Stomach (tissue), 9 donors: Measurements from ENCODE around the gene CLCN1. TPM values are rescaled to one million over a fixed set of nuclear protein-coding genes. Genes with fewer than 3 reads are reported as not detected.
A peak's percentile ranks its signal among the peaks of the same experiment; 100 is the strongest.

Source experiments
- DNase-seq, 2 donors: peaks; one replicate each; pipeline versions ENCODE4 v3.0.0 to v3.0.0-alpha.2; 2013 to 2019
- H3K27ac ChIP-seq, 5 donors: fragments of 200-600 bp in 4 of 5; sonication (generic) in 4 of 5; one replicate each; pipeline ENCODE4 v1.5.1; 2013 to 2019; ENCODE audit warnings: mild to moderate bottlenecking in 1 of 5, moderate library complexity in 1 of 5
- H3K27me3 ChIP-seq, 3 donors: fragments of 200-600 bp; sonication (generic); one replicate each; pipeline ENCODE4 v1.5.1; 2017 to 2019; ENCODE audit warnings: mixed run types in 1 of 3
- H3K36me3 ChIP-seq, 4 donors: fragments of 200-600 bp; sonication (generic); 1 replicate in 3 of 4; 2 replicates in 1 of 4; pipeline ENCODE4 v1.5.1; 2016 to 2019
- H3K4me1 ChIP-seq, 4 donors: fragments of 200-600 bp; sonication (generic); one replicate each; pipeline ENCODE4 v1.5.1; 2016 to 2019
- H3K4me3 ChIP-seq, 4 donors: fragments of 200-600 bp; sonication (generic) in 3 of 4; one replicate each; pipeline ENCODE4 v1.5.1; 2016 to 2019; ENCODE audit warnings: mild to moderate bottlenecking in 1 of 4
- H3K9me3 ChIP-seq, 4 donors: fragments of 200-600 bp; sonication (generic); one replicate each; pipeline ENCODE4 v1.5.1; 2016 to 2019
- CTCF ChIP-seq, 7 experiments: fragments of 450-650 bp in 4 of 7; fragments of 200-600 bp in 3 of 7; sonication (generic) in 3 of 7; IDR thresholded peaks; one replicate each; pipeline ENCODE4 v1.5.1; 2016 to 2019; ENCODE audit warnings: antibody characterized with exemption in 7 of 7, control low read depth in 2 of 7, mild to moderate bottlenecking in 1 of 7
- EP300 ChIP-seq: sonication (generic); formaldehyde crosslinking; IDR thresholded peaks from one replicate; pipeline ENCODE4 v1.6.1; 2017; ENCODE audit warnings: antibody characterized with exemption
- POLR2A ChIP-seq, 4 donors: fragments of 450-650 bp; IDR thresholded peaks; one replicate each; pipeline ENCODE4 v1.6.1; 2016; ENCODE audit warnings: antibody characterized with exemption in 4 of 4, control low read depth in 2 of 4, mild to moderate bottlenecking in 1 of 4, moderate library complexity in 1 of 4
- POLR2AphosphoS5 ChIP-seq, 3 donors: sonication (generic); formaldehyde crosslinking; IDR thresholded peaks; one replicate each; pipeline ENCODE4 v1.6.1; 2016; ENCODE audit warnings: antibody characterized with exemption in 3 of 3
- WGBS, 5 donors: extraction: QIAGEN DNeasy Blood & Tissue Kit in 3 of 5; methylation state at CpG; one replicate each; pipeline versions ENCODE4 v1.1.5 to v1.1.7; 2013 to 2018; 5-methylcytosine and 5-hydroxymethylcytosine counted together
- intact Hi-C: fragments of 100-400 bp; cut with DNase I; formaldehyde crosslinking; loops from one replicate; pipeline ENCODE4 v1.15.1; 2023; ENCODE audit warnings: low total_unique reads
- polyA plus RNA-seq, 3 donors: library from polyadenylated mRNA; stranded (reverse); fragments of 200-250 nt; gene quantifications; one replicate each; pipeline ENCODE4 v1.2.3, GENCODE V29; 2013
- total RNA-seq, 5 donors: library from RNA; depleted of rRNA; stranded (reverse); fragments of >200 nt; gene quantifications; one replicate each; pipeline versions ENCODE4 v1.1.0 to v1.2.3, GENCODE V29; 2014 to 2016
- donor health status: healthy with polysubstance abuse.
- donor health status: Bipolar disorder and iron deficiency.
- donor health status: healthy.

Gene CLCN1
- total and polyA plus RNA-seq, 8 donors: 0.28 TPM; not detected in 7

GRCh38 chr7:143304938-143305337 is 11.0 kb upstream of the CLCN1 start:
- TF ChIP-seq POLR2AphosphoS5 (IDR thresholded peaks at IDR 0.05) (no peak), POLR2A (IDR thresholded peaks at IDR 0.05) (no peak), CTCF (IDR thresholded peaks at IDR 0.05) (no peak)
- H3K4me3 ChIP-seq: no peak overlapping the region
- no peak for DNase-seq
- WGBS, 5 donors: 76 to 96% (median 79%) methylated on average over 6 of the region's 6 CpGs
- peaks cover 8 to 35% (median 18%) of the 10 kb centered on the region in 4 donors for H3K4me1 ChIP-seq
- peaks cover 37 to 95% (median 82%) of the 10 kb centered on the region in 4 donors for H3K36me3 ChIP-seq
- intact Hi-C loops: loop anchor here (5.0 kb wide), 1 partner anchor 68 kb away; no protein-coding TSS in a partner anchor
- no peaks in the 10 kb centered on the region for H3K9me3 ChIP-seq
- no peaks in the 10 kb centered on the region for H3K27me3 ChIP-seq
- H3K27ac ChIP-seq: no peak overlapping the region

GRCh38 chr7:143305423-143306070 is 10.4 kb upstream of the CLCN1 start:
- Histone ChIP-seq H3K27ac (no peak overlapping the region), H3K9me3 (no peaks in the 10 kb centered on the region), H3K4me3 (no peak overlapping the region), H3K36me3 (peaks cover 31 to 89% (median 76%) of the 10 kb centered on the region in 4 donors), H3K27me3 (no peaks in the 10 kb centered on the region), H3K4me1 (peaks cover 2 to 29% (median 12%) of the 10 kb centered on the region in 4 donors)
- TF ChIP-seq CTCF (IDR thresholded peaks at IDR 0.05) (peak in 5 of 7 experiments; percentile 53 to 89 (median 76)), POLR2AphosphoS5 (IDR thresholded peaks at IDR 0.05) (peak in 2 of 3 donors; percentile 39 to 43), EP300 (no peak)
- intact Hi-C loops: loop anchor here (5.0 kb wide), 1 partner anchor 68 kb away; no protein-coding TSS in a partner anchor
- peak; percentile 86 to 93 for DNase-seq
- 26 to 48% (median 31%) methylated on average over 10 of the region's 10 CpGs for WGBS, 5 donors

- Histone ChIP-seq H3K9me3 (no peaks in the 10 kb centered on the region), H3K27me3 (no peaks in the 10 kb centered on the region), H3K36me3 (peaks cover 25 to 60% (median 47%) of the 10 kb centered on the region in 4 donors), H3K27ac (no peak overlapping the region), H3K4me3 (no peak overlapping the region), H3K4me1 (peaks cover 0 to 11% (median 4%) of the 10 kb centered on the region in 4 donors)
- TF ChIP-seq POLR2AphosphoS5 (IDR thresholded peaks at IDR 0.05) (no peak), CTCF (IDR thresholded peaks at IDR 0.05) (no peak), POLR2A (IDR thresholded peaks at IDR 0.05) (no peak), EP300 (no peak)
- WGBS, 5 donors: 92 to 98% (median 96%) methylated on average over 2 of the region's 2 CpGs
- DNase-seq: no peak
- intact Hi-C loops: loop anchor here (5.0 kb wide), 1 partner anchor 71 kb away; no protein-coding TSS in a partner anchor
These were observed 7.3 kb upstream of the CLCN1 start for GRCh38 chr7:143308632-143309031.

GRCh38 chr7:143314127-143314526 is 1.8 kb upstream of the CLCN1 start:
- intact Hi-C loops: no loop called here
- peaks cover 0 to 8% (median 0%) of the 10 kb centered on the region in 4 donors for H3K36me3 ChIP-seq
- no peaks in the 10 kb centered on the region for H3K27me3 ChIP-seq
- TF ChIP-seq POLR2AphosphoS5 (IDR thresholded peaks at IDR 0.05) (no peak), CTCF (IDR thresholded peaks at IDR 0.05) (no peak), EP300 (no peak), POLR2A (IDR thresholded peaks at IDR 0.05) (no peak)
- no peak overlapping the region for H3K4me3 ChIP-seq
- no peak overlapping the region for H3K27ac ChIP-seq
- H3K9me3 ChIP-seq: no peaks in the 10 kb centered on the region
- no peak for DNase-seq
- H3K4me1 ChIP-seq: no peaks in the 10 kb centered on the region
